AG04450 (cell line): ENCODE data around the gene AEBP2. TPM values are rescaled to one million over a fixed set of nuclear protein-coding genes. Genes with fewer than 3 reads are reported as not detected.

Experiments used
- CTCF ChIA-PET: fragments of 300-600, 350-600 bp; formaldehyde crosslinking; extraction: SDS; loops from one replicate; lab custom pipeline; 2022; ENCODE audit warnings: antibody characterized with exemption, inconsistent platforms; lab: Charles Lee
- POLR2A ChIA-PET: fragments of 350-600 bp; formaldehyde crosslinking; extraction: SDS; loops from one replicate; lab custom pipeline; 2021; ENCODE audit warnings: antibody characterized with exemption, inconsistent platforms; lab: Yijun Ruan, JAX
- DNase-seq: peaks from one replicate; pipeline ENCODE4 v3.0.0-alpha.2; 2011; ENCODE audit warnings: low read depth, low spot score
- H3K27ac ChIP-seq: one replicate; pipeline ENCODE4 v1.5.1; 2012; ENCODE audit warnings: low read depth, low read length, control low read depth
- H3K27me3 ChIP-seq: one replicate; pipeline ENCODE4 v1.6.0; 2012; ENCODE audit warnings: low read length; ENCODE audit not compliant: control insufficient read depth, insufficient read depth
- H3K4me3 ChIP-seq: 2 replicates; pipeline ENCODE4 v1.5.1; 2011; ENCODE audit warnings: mild to moderate bottlenecking, low read depth, low read length, control low read depth
- H3K9me3 ChIP-seq: 2 replicates; pipeline ENCODE4 v1.5.1; 2012; ENCODE audit warnings: low read length; ENCODE audit not compliant: control insufficient read depth, insufficient read depth
- CTCF ChIP-seq: IDR thresholded peaks from 2 replicates; pipeline ENCODE4 v1.5.1; 2011; ENCODE audit warnings: low read depth, low read length, control low read depth, inconsistent platforms
- polyA plus RNA-seq: library from polyadenylated mRNA; depleted of rRNA; stranded (reverse); fragments of >200 nt; gene quantifications from 2 replicates; pipeline ENCODE4 v1.2.3, GENCODE V29; 2011

The AEBP2 gene
- polyA plus RNA-seq, 1 experiment, result 19.1 TPM

- CTCF ChIA-PET, result interaction anchor here (0.6 kb wide), 1 partner anchor 128 kb away, joined by 3 read pairs; no protein-coding TSS in a partner anchor
- Histone ChIP-seq H3K4me3 (no peak overlapping the region), H3K27ac (no peak overlapping the region), H3K9me3 (no peaks in the 10 kb centered on the region), H3K27me3 (no peaks in the 10 kb centered on the region)
- POLR2A ChIA-PET, result no interaction called here
- no peak for TF ChIP-seq CTCF
- DNase-seq, result no peak
Measured at GRCh38 chr12:19515179-19515578, 75.9 kb downstream of the AEBP2 start.

- no peak for DNase-seq
- ChIA-PET POLR2A (interaction anchor here (0.6 kb wide), 1 partner anchor 21 kb away, joined by 4 read pairs; no protein-coding TSS in a partner anchor), CTCF (interaction anchor here (0.6 kb wide), 1 partner anchor 207 kb away, joined by 3 read pairs; no protein-coding TSS in a partner anchor)
- no peak overlapping the region for H3K27ac ChIP-seq
- no peaks in the 10 kb centered on the region for H3K27me3 ChIP-seq
- H3K9me3 ChIP-seq, result no peaks in the 10 kb centered on the region
- TF ChIP-seq CTCF, result no peak
- H3K4me3 ChIP-seq, result no peak overlapping the region
Measured at GRCh38 chr12:19517583-19517982, 78.3 kb downstream of the AEBP2 start.

- no peaks in the 10 kb centered on the region for H3K9me3 ChIP-seq
- TF ChIP-seq CTCF, result no peak
- H3K27ac ChIP-seq, result no peak overlapping the region
- DNase-seq, result no peak
- H3K4me3 ChIP-seq, result no peak overlapping the region
- no peaks in the 10 kb centered on the region for H3K27me3 ChIP-seq
- ChIA-PET CTCF (no interaction called here), POLR2A (interaction anchor here (0.6 to 0.7 kb wide), 2 partner anchors 22 to 128 kb away, joined by 4 to 11 read pairs; no protein-coding TSS in a partner anchor)
Measured at GRCh38 chr12:19518209-19518608, 78.9 kb downstream of the AEBP2 start.

GRCh38 chr12:19520646-19521415 lies 81.5 kb downstream of the AEBP2 start:
- ChIA-PET CTCF (interaction anchor here (0.6 kb wide), 1 partner anchor 1004 kb away, joined by 4 read pairs; no protein-coding TSS in a partner anchor), POLR2A (no interaction called here)
- Histone ChIP-seq H3K27ac (no peak overlapping the region), H3K4me3 (no peak overlapping the region), H3K27me3 (no peaks in the 10 kb centered on the region), H3K9me3 (no peaks in the 10 kb centered on the region)
- TF ChIP-seq CTCF, result no peak
- DNase-seq, result no peak

GRCh38 chr12:19525274-19525673 lies 86.0 kb downstream of the AEBP2 start:
- ChIA-PET POLR2A (no interaction called here), CTCF (interaction anchor here (0.7 to 1.3 kb wide), 2 partner anchors 44 to 118 kb away, joined by 3 to 4 read pairs; no protein-coding TSS in a partner anchor)
- no peak overlapping the region for H3K4me3 ChIP-seq
- no peak for TF ChIP-seq CTCF
- H3K9me3 ChIP-seq, result no peaks in the 10 kb centered on the region
- no peaks in the 10 kb centered on the region for H3K27me3 ChIP-seq
- DNase-seq, result no peak
- no peak overlapping the region for H3K27ac ChIP-seq
